ENCODE results near the gene ZDHHC12. TPM values are rescaled to one million over a fixed set of nuclear protein-coding genes. Genes with fewer than 3 reads are reported as not detected.
A peak's percentile ranks its signal among the peaks of the same experiment; 100 is the strongest.

ZDHHC12 gene
- total RNA-seq, 2 experiments from 2014 or later = 40.0 to 56.8 TPM

GRCh38 chr9:128705051-128705965 lies 18.6 kb downstream of the ZDHHC12 start:
- intact Hi-C loops (cut with micrococcal nuclease; ENCODE audit: unreplicated experiment) = no loop called here
- DNase-seq (ENCODE audit: low spot score) = no peak
- TF ChIP-seq CTCF (conservative IDR thresholded peaks at IDR 0.05; ENCODE audit: low read length) = no peak
- TF ChIP-seq EZH2phosphoT487 (IDR thresholded peaks at IDR 0.05; ENCODE audit: borderline replicate concordance, low read depth, low read length) = no peak
- Histone ChIP-seq H3K4me2 (ENCODE audit: low read length) (no peak overlapping the region), H3K36me3 (ENCODE audit: insufficient read depth, low read length) (no peaks in the 10 kb centered on the region), H3K27ac (ENCODE audit: low read depth, low read length, poor library complexity, severe bottlenecking) (no peak overlapping the region), H2AFZ (ENCODE audit: low read length) (no peak overlapping the region), H3K79me2 (ENCODE audit: insufficient read depth, low read depth, low read length) (no peaks in the 10 kb centered on the region), H3K4me3 (ENCODE audit: low read depth, low read length, poor library complexity, severe bottlenecking) (no peak overlapping the region), H3K9me3 (ENCODE audit: low read length) (no peaks in the 10 kb centered on the region), H4K20me1 (ENCODE audit: insufficient read depth, low read length) (no peaks in the 10 kb centered on the region), H3K4me1 (ENCODE audit: insufficient read depth, low read length, poor library complexity, severe bottlenecking) (peaks cover 17% of the 10 kb centered on the region), H3K9me2 (ENCODE audit: insufficient read depth, low read length) (no peaks in the 10 kb centered on the region)
- POLR2A ChIA-PET = interaction anchor here (0.6 to 1.0 kb wide), 4 partner anchors 10 to 219 kb away, joined by 3 to 8 read pairs (median 6); no protein-coding TSS in a partner anchor
- CTCF ChIA-PET (ENCODE audit: unreplicated experiment) = no interaction called here
- BruUV-seq (replicated peaks) = no TSS peak

GRCh38 chr9:128704356-128704670 lies 19.6 kb downstream of the ZDHHC12 start:
- Histone ChIP-seq H3K4me3 (ENCODE audit: low read depth, low read length, poor library complexity, severe bottlenecking) (no peak overlapping the region), H2AFZ (ENCODE audit: low read length) (no peak overlapping the region), H3K4me1 (ENCODE audit: insufficient read depth, low read length, poor library complexity, severe bottlenecking) (peaks cover 17% of the 10 kb centered on the region), H3K36me3 (ENCODE audit: insufficient read depth, low read length) (no peaks in the 10 kb centered on the region), H3K9me2 (ENCODE audit: insufficient read depth, low read length) (no peaks in the 10 kb centered on the region), H3K79me2 (ENCODE audit: insufficient read depth, low read depth, low read length) (no peaks in the 10 kb centered on the region), H3K9me3 (ENCODE audit: low read length) (no peaks in the 10 kb centered on the region), H3K27ac (ENCODE audit: low read depth, low read length, poor library complexity, severe bottlenecking) (no peak overlapping the region), H4K20me1 (ENCODE audit: insufficient read depth, low read length) (no peaks in the 10 kb centered on the region), H3K4me2 (ENCODE audit: low read length) (peak overlapping the region; percentile 7; the same call in 1 of the 2 replicates)
- DNase-seq (ENCODE audit: low spot score) = no peak
- TF ChIP-seq CTCF (conservative IDR thresholded peaks at IDR 0.05; ENCODE audit: low read length) (no peak), EZH2phosphoT487 (IDR thresholded peaks at IDR 0.05; ENCODE audit: borderline replicate concordance, low read depth, low read length) (no peak)
- intact Hi-C loops (cut with micrococcal nuclease; ENCODE audit: unreplicated experiment) = no loop called here
- ChIA-PET CTCF (ENCODE audit: unreplicated experiment) (no interaction called here), POLR2A (no interaction called here)
- BruUV-seq (replicated peaks) = no TSS peak
